HG03139 (cell line): Measurements from ENCODE around the gene IMPA2.
"Not testable (repeated sequence)": the region's sequence is repeated elsewhere in the genome, so short reads cannot be mapped to it uniquely, and the experiment has no call there.

Experiments
- ATAC-seq: cut with Tn5 transposase; IDR thresholded peaks from one replicate; pipeline ENCODE4 v1.9.1; 2021; ENCODE audit not compliant: unreplicated experiment

IMPA2 gene

DNA sequence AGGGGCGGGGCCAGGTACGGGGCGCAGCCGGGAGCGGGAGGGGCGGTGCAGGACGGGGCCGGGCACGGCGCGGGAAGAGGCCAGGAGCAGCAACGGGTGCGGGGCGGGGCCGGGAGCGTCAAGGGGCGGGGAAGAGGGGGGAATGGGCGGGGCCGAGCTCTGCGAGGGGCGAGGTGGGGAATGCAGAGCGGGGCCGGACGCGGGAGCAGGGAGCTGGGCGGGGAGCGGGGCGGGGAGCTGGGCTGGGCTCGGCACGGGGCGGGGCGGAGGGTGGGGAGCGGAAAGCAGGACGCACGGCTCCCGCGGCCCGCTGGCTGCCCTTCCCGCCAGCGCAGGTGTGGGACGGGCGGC is at the start of gene IMPA2:
Gene IMPA2, plus strand, starts transcription at position 316 of the 351 bp plus-strand sequence. CDS start 163 bp downstream, outside the sequence.
- ATAC-seq: no peak

DNA sequence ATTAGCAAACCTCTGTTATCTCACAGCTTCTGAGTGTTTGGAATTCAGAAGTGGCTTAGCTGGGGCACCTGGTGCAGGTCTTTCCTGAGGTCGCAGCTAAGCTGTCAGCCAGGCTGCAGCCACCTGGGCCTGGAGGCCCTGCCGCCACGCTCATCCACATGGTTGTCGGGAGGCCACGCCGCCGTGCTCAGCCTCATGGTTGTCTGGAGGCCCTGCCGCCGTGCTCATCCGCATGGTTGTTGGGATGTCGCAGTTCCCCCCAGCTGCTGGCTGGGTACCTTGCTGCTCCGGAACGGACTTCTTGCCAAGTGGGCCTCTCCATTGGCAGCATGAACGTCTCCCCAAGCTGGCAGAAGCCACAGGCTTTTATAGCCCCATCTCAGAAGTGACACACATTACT is 48.9 kb upstream of the IMPA2 start:
- no peak for ATAC-seq

DNA sequence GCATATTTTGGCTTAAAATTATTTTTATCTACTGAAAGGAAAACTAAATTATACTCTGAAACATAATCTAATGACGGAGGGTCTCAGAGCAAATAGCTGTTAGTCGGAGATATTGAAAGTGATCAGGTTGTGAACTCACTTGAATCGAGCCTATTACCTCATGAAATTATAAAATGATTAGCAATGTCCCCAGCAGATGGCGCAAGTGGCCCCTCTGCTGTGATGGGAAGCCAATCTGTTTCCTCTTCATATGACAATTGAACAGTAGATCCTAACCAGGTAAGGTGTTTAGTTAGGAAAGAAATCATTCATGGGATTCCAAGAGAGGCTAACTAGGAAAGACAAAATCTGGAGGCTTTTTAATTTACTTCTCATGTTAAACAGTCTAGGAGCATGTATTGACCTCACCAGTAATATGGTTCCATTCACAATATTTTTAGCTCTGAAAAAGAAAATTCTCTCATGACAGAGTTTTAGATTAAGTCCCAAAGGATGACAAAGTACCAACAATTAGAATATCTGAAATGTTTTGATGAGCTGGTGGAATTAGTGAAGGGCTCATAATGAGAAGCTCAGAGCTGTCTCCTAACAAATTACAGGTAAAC is 43.3 kb upstream of the IMPA2 start:
- ATAC-seq: no peak

DNA sequence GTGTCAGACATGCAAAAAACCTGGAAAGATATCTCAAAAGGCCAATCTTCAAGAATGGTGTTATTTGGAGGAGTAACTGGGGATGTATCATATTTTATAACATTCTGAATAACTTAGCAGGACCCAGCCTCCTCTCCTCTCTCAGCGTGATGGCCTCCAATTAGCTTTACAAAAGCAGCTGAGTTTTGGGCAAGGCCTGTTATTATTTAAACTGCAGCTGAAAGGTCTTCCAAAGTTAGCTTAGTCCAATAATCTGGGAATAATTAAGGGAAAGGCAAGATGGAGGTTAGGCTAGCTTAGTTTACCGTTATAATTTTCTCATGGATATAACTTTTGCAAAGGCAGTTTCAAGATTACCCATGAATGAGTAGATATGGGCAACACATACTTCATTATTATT is 40.4 kb upstream of the IMPA2 start:
- ATAC-seq: no peak

DNA sequence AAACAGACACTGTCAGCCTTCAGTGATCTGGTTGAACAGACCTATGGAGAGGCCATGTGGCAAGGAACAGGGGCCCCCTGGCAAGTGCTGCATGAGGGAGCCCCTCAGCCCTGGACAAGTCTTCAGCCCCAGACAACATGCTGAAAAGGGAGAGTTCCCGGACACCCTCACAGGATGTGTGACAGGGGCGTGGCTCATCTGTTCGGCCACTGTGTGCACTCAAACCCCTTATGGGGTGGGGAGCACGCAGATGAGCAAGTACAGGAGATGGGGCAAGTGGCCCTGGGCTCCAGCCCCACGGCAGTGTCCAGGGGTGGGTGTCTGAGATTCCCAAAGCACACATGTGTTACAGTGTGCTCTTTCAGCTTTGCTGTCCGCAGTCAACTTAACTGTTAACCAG is 37.8 kb upstream of the IMPA2 start:
- no peak for ATAC-seq

DNA sequence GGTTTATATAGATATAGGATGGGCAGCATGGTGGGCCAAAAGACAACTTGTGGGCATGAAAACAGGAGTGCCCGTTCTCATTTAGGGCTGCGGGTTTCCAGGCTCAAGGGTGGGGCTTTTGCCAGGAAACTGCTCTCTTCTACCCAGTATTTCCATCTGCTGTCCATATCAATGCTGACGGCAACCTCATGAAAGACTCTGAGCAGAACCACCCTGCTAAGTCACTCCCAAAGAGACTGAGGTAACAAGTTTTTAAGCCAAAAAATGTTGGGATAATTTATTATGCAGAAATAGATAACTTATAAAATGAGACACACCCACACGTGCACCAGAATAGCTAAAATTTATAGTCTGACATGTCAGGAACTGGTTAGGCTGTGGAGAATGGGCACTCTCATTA is 37.1 kb upstream of the IMPA2 start:
- ATAC-seq: no peak

DNA sequence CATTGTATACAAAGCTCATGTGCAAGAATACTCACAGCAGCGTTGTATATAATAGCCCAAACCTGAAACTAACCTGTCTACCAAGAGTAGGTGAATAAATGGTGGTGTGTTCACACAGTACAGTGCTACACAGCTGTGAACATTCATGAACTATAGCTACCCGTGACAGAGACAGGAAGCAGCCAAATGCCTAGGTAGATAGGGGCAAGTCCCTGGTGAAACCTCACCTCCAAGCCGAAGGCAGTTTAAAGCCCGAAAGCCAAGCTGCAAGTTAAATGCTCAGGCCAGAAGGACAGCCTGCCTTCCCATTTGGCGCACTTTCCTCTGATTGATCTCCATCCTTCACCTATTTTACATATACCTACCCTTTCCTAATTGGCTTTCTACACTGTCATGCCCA is 36.5 kb upstream of the IMPA2 start:
- ATAC-seq: no peak

DNA sequence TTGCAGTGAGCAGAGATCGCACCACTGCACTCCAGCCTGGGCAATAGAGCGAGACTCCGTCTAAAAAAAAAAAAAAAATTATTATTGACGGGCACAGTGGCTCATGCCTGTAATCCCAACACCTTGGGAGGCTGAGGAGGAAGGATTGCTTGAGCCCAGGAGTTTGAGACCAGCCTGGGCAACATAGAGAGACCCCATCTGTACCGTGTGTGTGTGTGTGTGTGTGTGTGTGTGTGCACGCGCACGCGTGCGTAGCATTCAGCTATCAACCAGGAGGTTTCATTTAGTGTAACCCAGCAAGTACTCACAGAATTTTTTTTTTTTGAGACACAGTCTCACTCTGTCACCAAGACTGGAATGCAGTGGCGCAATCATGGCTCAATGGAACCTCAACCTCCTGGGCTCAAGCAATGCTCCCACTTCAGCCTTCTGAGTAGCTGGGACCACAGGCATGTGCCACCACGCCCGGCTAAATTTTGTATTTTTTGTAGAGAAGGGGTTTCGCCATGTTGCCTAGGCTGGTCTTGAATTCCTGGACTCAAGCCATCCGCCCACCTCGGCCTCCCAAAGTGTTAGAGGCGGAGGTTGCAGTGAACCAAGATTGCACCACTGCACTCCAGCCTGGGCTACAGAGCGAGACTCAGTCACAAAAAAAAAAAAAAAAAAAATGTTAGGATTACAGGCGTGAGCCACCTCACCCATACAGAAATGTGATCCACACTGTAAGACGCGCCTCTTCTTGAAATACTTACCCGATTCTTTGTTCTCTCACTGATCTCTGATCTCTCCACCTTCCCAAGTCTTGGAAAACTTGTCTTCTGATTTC is 35.3 kb upstream of the IMPA2 start:
- ATAC-seq: not testable (repeated sequence)

DNA sequence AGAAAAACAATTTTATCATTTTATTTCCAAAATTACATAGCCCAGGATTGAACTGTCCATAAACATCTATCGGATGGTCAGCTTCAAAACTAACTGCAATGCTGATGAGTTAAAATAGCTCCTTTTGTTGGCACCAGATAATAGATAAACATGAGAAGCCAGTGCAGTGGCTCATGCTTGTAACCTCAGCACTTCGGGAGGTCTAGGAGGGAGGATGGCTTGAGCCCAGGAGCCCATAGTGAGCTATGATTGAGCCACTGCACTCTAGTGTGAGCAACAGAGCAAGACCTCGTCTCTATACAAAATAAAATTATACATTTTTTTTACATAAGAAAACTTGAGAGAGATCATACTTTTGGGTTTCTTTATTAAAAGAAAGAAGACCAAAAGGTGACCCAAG is 34.6 kb upstream of the IMPA2 start:
- no peak for ATAC-seq

DNA sequence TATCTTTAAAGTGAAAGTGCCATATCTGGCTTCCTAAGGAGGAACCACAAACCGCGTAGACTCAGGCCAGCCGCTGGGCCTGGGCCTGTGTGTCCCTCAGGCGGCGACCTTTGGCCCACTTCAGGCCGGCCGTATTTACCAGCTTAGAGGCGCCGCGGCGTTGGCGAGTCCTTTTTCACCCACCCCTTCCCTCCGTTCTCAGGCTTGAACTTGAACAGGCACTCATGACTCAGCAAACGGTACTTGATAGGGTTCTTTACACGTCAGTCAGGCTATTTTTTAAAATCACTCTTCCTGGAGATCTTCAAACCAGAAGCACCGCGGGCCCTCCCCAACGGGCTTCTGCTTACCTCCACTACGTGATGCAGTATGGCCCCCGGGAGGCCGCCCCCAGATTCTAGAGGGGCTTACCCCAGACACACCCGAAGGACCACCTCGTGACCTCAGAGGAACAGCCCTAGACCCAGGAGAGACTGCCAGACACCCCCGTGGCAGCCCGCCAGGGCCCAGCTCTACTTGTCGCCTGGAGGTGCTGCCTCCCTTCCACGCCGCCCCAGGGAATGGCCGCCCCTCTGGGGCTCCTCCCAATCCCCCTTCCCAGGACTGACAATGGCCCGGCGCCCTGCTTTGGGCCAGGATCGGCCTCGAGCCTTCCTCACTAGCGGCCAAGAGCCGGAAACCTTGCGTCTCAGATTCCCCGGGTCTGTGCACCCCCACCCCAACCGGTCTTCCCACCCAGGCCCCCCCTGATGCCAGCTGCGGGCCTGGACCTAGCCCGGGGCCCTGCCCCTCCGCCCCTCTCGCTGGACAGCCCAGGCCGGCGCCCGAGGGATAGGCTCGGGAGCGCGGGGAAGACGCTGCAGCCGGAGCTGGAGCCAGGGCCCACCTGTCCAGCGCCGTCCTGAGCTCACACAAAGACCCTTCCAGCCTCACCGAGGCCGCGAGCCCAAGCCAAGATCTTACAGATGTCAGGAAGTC is 33.8 kb upstream of the IMPA2 start:
- peak; percentile 75 for ATAC-seq

DNA sequence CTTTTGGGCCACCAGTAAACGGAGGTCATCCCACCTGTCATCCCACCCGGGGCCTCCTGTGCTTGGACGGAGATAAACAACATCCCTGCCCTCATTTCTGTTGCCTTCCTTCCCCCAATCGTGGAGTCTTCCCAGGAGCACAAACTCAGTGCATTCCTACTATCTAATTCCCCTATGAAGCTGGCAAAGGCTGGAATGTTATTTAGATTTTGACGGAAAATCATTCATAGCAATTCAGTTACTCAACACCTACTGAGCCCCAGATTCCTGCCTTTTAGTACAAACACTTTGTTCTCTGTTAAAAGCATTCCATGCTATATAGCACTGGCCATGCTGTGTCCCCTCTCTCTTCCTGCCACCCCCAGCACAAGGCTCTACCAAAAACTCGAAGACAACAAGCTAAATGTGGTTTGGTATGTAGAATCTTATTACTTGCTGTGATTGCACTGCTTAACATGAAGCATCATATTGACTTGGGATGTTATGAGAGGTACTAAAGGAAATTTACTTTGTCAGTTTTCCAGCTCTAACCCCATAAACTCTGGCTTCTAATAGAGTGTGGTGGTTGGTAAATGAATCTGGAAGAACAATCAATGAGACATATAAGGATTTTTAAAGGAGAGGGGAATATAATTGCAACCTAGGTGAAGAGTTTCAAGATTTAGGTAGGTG is 32.3 kb upstream of the IMPA2 start:
- no peak for ATAC-seq

DNA sequence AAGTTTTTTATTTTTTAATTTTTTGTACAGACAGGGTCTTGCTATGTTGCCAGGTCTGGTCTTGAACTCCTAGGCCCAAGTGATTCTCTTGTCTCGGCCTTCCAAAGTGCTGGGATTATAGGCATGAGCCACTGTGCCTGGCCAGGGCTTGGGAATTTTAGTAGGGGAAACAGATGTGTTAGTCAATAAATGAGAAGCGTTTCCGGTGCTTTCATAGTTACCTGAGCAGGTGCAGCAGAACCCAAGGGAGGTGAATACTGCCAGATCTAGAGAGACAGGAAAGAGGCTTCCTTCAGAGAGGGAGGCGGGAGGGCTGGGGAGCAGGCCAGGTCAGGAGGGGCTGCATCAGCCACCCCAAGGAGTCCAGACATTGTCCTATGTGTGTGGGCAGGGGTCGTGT is 30.5 kb upstream of the IMPA2 start:
- ATAC-seq: no peak

DNA sequence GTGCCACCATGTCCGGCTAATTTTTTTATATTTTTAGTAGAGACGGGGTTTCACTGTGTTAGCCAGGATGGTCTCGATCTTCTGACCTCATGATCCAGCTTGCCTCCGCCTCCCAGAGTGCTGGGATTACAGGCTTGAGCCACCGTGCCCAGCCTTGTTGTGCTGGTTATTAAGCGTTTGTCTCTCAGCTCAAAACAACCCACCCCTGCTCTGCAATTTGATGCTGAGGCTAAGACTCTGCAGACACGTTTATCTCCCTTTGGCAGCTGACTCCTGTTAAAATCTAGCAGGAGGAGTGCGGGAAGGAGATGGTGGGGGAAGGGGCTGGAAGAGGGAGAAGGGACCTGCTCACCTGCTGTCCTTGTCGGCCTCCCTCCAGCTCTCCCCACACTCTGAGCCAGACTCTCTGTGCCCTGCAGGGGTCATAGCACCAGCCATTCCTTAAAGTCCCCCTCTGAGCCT is 29.9 kb upstream of the IMPA2 start:
- ATAC-seq: no peak

DNA sequence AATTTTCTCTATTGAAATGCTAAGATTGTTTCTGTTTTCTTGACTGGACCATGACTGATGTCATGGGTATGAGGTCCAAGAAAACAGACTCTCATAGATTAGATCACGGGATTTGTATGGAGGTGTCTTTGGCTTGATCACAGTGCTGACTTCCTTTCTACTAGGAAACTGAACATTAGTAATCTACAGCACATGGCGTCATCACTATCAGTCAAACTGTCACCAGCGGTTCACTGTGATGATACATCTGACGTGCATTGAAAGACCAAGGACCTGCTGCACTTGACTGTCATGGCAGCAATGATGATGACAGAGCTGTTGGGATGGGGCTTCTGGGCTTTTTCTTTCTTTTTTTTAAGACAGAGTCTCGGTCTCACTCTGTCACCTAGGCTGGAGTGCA is 28.2 kb upstream of the IMPA2 start:
- ATAC-seq: no peak

DNA sequence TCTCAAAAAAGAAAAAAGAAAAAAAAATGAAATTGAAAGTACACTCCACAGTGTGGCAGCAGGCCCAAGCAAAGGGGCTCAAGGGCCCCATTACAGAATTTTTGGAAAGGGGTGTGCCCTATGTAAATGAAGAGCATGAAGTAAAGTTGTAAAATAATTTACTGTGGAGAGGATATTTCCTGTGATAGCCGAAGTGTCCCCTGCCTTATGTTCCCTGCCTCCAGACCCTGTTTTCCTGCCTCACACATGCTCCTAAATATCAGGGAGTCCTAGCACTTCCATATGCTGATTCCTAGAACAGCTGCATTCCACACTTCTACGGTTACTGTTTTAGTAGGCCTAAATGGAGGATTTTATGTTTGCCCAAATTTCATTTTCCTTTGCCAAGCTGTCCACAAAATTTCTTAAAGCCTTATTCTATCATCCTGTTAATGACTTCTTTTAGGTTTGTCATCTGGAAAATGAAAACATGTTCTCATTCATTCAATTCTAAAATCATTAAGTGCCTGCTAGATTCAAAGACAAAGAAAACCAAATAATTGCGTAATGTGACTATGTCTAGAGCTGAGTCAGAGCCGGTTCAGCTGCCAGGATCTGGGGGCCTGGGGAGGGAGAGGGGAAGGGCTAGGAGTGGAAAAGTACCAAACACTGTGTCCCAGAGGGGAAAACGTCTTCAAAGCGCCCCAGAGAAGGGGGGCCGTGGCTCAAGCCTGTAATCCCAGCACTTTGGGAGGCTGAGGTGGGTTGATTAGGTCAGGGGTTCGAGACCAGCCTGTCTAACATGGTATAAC is 25.9 kb upstream of the IMPA2 start:
- ATAC-seq: no peak

DNA sequence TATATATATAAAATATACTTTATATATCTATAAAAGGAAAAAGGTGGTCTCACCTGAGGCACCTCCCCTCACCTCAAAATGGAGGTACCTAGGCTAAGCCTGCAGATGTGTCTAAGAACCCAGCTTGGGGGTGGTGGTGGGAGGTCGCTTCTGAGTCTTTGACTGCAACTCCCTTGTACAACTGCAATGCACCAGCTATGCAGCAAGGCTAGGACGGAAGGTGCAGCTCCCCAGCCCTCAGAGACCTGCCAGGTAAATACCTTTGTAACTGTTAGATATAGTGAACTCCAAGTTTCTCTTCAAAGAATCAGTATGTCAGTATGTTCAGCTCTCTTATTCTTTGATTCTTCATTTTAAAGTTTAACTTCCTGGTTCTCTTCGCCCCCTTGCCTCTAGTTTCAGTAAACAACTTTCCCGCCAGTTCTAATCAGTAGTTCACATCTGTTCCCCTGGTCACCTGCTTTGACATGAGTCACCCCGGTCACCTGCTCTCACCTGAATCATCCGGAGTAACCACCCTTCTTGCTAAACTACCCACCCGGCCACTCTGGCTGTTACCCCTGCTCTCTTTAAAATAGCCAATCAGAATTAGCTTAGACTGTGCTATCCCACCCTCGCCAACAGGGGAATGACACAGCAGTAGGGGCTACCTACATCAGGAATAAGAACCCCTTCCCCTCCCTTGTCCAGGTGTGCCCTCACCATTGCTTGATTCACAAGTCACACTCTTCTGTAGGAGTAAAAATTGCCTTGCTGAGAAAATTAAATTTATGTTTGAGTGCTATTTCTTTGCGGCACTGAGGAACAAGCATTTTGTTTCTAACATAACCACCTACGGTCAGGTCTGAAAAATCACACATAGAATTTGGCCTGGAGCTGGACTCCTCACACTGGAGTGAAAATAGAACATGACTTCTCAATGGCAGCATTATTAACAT is 24.7 kb upstream of the IMPA2 start:
- no peak for ATAC-seq

DNA sequence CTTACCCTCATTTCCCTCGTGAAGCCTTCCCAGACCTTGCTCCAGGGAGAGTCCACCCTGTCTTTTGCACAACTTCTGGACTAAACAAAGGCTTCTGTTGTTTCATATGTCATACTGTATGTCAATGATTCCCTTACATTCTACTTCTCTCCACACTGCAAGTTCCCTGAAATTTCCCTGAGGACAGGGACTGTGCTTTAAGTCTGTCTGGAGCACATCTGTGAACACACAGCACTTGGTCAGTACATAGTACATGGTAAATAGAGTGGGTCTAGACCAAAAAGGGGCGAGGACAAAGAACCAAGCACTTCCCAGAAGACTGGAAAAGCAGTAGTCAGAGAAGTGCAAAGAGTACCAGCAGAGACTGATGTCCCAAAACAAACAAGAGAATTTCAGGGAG is 23.7 kb upstream of the IMPA2 start:
- ATAC-seq: no peak

DNA sequence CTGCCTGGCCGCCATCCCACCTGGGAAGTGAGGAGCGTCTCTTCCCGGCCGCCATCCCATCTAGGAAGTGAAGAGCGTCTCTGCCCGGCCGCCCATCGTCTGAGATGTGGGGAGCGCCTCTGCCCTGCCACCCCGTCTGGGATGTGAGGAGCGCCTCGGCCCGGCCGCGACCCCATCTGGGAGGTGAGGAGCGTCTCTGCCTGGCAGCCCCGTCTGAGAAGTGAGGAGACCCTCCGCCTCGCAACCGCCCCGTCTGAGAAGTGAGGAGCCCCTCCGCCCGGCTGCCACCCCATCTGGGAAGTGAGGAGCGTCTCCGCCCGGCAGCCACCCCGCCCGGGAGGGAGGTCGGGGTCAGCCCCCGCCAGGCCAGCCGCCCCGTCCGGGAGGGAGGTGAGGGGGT is 21.7 kb upstream of the IMPA2 start:
- ATAC-seq: not testable (repeated sequence)

DNA sequence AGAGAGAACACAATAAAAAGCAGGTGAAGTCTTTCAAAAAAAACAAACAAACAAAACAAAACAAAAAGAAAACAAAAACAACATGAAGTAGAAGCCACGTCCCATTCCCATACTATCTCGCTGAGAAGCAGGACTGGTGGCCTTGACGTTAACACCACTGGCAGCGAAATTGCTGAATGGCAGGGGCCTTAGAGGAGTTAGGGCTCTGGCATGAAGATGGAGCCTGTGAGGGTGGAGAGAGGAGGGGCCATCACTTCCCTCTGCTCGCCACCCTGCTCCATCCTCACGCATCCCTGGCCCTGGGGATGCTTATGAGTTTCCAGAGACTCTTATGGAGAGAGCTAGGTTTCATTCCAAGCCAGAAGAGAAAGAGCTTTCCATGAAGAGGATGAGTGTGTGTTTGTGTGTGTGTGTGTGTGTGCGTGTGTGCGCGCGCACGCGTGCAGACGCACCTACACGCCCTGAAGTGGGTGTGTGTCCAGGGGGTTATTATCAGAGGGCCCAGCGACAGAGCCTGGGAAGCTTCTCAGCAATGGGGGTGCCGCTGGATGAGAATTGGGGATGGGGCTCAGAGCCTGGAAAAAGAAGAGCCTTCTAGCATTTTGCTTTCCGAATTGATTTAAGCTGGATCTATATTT is 20.4 kb upstream of the IMPA2 start:
- ATAC-seq: no peak
